ENCODE results near the gene KAT6B. TPM values are rescaled to one million over a fixed set of nuclear protein-coding genes. Genes with fewer than 3 reads are reported as not detected.
A peak's percentile ranks its signal among the peaks of the same experiment; 100 is the strongest.

KAT6B gene
- total RNA-seq, 1 donor from 2014 or later = 57.3 TPM

- intact Hi-C loops (cut with DNase I) = no loop called here
- ATAC-seq (no peak), DNase-seq (ENCODE audit: low spot score) (no peak)
These were observed 104.6 kb downstream of the KAT6B start for GRCh38 chr10:74930965-74931364.

DNA sequence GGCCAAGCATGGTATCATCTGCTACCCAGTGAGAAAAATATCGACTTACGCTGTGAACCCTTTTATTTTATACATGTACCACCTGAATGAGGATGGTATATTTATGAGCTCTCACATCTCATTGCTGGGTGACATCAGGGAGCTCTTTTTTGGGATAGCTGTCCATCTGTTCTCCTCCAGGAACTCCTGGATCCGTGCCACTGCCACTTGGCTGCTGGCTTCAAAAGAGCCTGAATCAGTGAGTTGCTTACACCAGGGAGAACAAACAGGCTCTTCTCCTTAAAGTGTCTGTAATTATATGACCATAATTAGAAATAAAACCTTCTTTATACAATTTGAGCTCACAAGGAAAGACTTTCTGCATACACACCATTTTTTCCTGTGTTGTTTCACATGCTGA, 106.2 kb downstream of the KAT6B start:
- ATAC-seq (peak; percentile 60), DNase-seq (ENCODE audit: low spot score) (peak; percentile 73)
- intact Hi-C loops (cut with DNase I) = no loop called here

- no peak for DNase-seq (ENCODE audit: low spot score)
- intact Hi-C loops (cut with DNase I) = no loop called here
- no peak for ATAC-seq
These were observed 107.9 kb downstream of the KAT6B start for GRCh38 chr10:74934100-74934812.

GRCh38 chr10:74936577-74937265, 110.3 kb downstream of the KAT6B start:
- DNase-seq (ENCODE audit: low spot score) (no peak), ATAC-seq (peak; percentile 44)
- intact Hi-C loops (cut with DNase I) = no loop called here

- intact Hi-C loops (cut with DNase I) = no loop called here
- ATAC-seq = no peak
- DNase-seq (ENCODE audit: low spot score) = no peak
These were observed 111.0 kb downstream of the KAT6B start for GRCh38 chr10:74937266-74937856.

- DNase-seq (ENCODE audit: low spot score) (no peak), ATAC-seq (no peak)
- intact Hi-C loops (cut with DNase I) = no loop called here
These were observed 117.8 kb downstream of the KAT6B start for GRCh38 chr10:74944205-74944604.

DNA sequence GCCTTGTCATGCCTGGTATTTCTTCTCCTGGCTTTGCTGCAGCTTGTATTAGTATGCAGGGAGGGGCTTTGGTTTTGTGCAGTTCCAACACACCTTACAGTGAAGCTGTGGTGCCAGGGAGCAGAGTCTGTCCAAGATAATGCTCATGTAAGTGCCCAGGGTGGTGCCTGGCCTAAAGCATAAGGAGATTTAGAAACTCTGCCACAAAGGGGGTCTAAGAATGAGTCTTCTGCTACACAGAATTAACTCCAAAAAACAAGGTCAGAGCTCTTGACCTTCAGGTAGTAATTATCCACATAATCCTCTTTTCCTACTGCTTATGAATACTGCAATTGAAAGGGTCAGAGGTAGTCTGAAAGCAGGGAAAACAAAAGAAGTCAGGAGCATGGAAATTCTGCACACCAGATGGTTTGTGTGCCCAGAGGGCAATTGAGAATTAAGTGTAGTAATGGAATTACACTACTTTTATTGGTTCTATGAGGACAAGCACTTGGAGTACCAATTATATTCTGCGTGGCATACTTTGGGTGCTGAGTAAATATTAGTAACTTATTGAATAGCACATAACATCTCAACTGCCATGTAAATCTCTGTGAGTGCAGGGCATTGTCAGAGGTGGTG, 121.5 kb downstream of the KAT6B start:
- ATAC-seq (no peak), DNase-seq (ENCODE audit: low spot score) (no peak)
- intact Hi-C loops (cut with DNase I) = no loop called here

- DNase-seq (ENCODE audit: low spot score) = no peak
- intact Hi-C loops (cut with DNase I) = no loop called here
- no peak for ATAC-seq
These were observed 122.8 kb downstream of the KAT6B start for GRCh38 chr10:74949034-74949832.

DNA sequence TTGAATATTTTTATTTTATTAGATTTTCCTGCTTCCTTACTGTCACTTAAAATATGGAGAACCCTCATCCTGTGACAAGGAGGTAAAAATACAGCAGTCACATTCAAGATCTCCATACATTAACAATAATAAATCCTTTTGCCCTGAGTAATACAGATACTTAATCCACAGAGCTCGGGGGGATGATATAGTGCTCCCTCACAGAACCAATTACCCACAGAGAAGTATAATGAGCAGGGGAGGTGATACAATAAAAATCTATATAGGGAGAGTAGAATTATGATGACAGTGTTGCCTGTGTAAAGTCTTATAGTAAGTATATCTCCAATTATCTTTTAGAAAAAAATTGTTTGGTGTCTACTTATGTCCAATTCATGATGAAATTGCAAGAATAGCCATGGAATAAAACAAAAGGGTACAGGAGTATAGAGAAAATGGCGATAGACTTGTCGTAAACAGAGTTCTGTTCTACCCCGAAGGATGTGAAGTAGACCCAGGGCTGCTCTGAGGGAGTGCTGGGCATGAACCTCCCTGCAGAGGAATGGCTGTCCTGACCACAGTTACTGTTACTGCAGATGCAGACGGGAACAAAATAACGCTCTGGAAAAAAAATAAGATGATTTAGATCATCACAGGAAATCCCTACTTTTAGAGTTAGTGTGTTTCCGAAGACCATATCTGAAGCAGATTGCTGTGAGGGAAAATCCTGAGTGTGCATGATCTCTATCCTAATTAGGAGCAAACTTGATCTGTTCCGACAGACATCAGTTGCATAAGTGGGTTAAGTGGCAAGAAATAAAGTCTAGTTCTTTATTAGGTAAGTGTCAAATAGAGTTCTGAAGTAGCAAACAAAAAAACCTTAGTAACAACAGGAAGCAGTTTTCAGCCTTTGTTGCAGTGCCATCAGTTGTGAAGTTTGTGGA, 123.7 kb downstream of the KAT6B start:
- no peak for ATAC-seq
- intact Hi-C loops (cut with DNase I) = no loop called here
- no peak for DNase-seq (ENCODE audit: low spot score)

GRCh38 chr10:74953214-74953613, 126.8 kb downstream of the KAT6B start:
- DNase-seq (ENCODE audit: low spot score) (no peak), ATAC-seq (peak; percentile 91)
- intact Hi-C loops (cut with DNase I) = no loop called here

- DNase-seq (ENCODE audit: low spot score) (no peak), ATAC-seq (no peak)
- intact Hi-C loops (cut with DNase I) = no loop called here
These were observed 129.4 kb downstream of the KAT6B start for GRCh38 chr10:74955796-74956195.

GRCh38 chr10:74956555-74957111, 130.2 kb downstream of the KAT6B start:
- ATAC-seq = no peak
- intact Hi-C loops (cut with DNase I) = no loop called here
- no peak for DNase-seq (ENCODE audit: low spot score)

GRCh38 chr10:74957285-74957961, 131.0 kb downstream of the KAT6B start:
- intact Hi-C loops (cut with DNase I) = no loop called here
- DNase-seq (ENCODE audit: low spot score) (no peak), ATAC-seq (no peak)

DNA sequence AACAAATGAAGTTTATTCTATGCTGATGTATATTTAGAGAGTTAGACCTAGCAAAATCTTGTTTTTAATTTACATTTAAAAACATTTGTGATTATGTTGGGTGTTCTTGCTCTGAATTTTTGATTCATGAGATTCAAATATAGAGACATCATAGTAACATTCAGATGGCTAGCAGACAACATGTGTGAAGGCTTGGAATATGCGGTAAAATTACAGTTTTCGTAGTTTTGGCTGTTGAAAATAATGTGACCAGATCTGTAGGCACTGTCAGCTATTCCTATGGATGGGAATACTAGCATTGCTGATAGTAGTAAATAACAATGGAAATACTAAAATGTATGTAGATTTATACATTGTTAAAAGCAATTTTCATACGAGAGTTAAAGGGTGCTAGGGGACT, 131.9 kb downstream of the KAT6B start:
- no peak for ATAC-seq
- DNase-seq (ENCODE audit: low spot score) = no peak
- intact Hi-C loops (cut with DNase I) = no loop called here

DNA sequence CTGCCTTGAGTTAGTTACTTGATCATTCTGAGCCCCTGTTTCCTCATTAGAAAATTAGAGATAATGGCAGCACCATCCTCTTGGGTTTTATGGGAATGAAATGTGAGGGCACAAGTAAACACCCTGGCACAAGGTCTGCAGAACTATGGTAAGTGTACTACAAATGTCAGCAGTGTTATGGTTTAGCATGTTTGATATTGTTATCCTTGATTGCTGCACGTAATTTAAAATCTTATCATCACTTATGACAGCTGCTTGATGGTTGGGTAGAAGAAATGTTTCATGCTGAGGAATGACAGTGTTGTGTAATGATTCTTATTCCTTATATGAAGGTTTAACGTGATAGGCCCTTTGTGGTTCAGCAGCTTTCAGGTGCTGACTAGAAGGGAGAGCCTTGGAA, 134.3 kb downstream of the KAT6B start:
- DNase-seq (ENCODE audit: low spot score) (no peak), ATAC-seq (no peak)
- intact Hi-C loops (cut with DNase I) = no loop called here

DNA sequence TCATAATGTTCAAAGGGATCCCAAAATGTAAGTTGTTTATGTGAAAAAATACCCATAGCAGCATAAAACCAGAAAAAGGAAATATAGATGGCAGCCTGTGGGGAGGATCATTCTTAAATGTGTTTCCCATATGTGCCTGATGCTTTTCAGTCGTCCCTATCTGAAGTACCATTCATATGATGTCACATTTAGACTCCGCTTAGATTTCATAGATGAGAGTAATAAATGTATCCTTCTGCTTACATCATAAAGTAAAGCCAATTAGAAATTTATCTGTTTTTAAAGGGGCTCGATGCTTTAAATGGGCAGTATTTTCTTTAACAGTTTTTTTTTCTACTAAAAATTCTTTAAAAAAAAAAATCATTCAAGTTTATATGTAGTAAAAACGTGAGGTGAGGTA, 136.1 kb downstream of the KAT6B start:
- intact Hi-C loops (cut with DNase I) = no loop called here
- ATAC-seq (no peak), DNase-seq (ENCODE audit: low spot score) (no peak)

DNA sequence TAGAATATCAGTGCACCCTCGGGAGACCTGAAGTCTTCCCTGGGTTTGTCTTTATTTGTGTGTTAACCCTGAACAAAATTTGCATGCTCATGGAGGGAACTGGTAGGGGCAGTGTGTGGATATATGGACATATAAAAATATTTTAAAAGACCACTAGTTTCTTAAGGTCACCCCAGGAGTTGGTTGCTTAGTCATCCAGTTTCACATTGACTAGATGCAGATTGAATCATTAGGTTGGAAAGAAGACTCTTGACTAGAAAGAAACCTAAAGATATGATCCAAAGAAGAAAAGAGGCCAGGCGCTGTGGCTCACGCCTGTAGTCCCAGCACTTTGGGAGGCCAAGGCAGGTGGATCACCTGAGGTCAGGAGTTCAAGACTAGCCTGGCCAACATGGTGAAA, 137.1 kb downstream of the KAT6B start:
- ATAC-seq = no peak
- DNase-seq (ENCODE audit: low spot score) = no peak
- intact Hi-C loops (cut with DNase I) = no loop called here

Data from sciatic nerve (tissue), 2 donors.